GM12878 (cell line): ENCODE measurements around the gene RDH5. TPM values are rescaled to one million over a fixed set of nuclear protein-coding genes. Genes with fewer than 3 reads are reported as not detected.

Source experiments
- FOS ChIP-seq: IDR thresholded peaks from 3 replicates; pipeline ENCODE4 v1.6.1; 2011; ENCODE audit warnings: borderline replicate concordance; ENCODE audit not compliant: insufficient read length; ENCODE audit errors: extremely low read depth
- HDGF ChIP-seq: fragments of 450-650 bp; IDR thresholded peaks from 2 replicates; pipeline ENCODE4 v1.6.1; 2016; ENCODE audit warnings: antibody characterized with exemption
- NR2C2 ChIP-seq: IDR thresholded peaks from 2 replicates; pipeline ENCODE4 v1.6.1; 2011; ENCODE audit warnings: borderline replicate concordance, low read depth; ENCODE audit not compliant: control insufficient read depth, insufficient read length
- RELA ChIP-seq: fragments of 450-650 bp; IDR thresholded peaks from 2 replicates; pipeline ENCODE4 v1.8.0; 2014; ENCODE audit warnings: borderline replicate concordance; ENCODE audit not compliant: partially characterized antibody
- SKIL ChIP-seq: fragments of 450-650 bp; IDR thresholded peaks from 2 replicates; pipeline ENCODE4 v1.6.1; 2017; ENCODE audit warnings: mild to moderate bottlenecking, low read depth, inconsistent platforms; ENCODE audit not compliant: poor library complexity, severe bottlenecking
- SPI1 ChIP-seq: IDR thresholded peaks from 2 replicates; pipeline ENCODE4 v1.6.1; 2011; ENCODE audit warnings: low read depth, mild to moderate bottlenecking, low read length, moderate library complexity, borderline replicate concordance; ENCODE audit not compliant: insufficient read depth
- SUPT20H ChIP-seq: IDR thresholded peaks from 2 replicates; pipeline ENCODE4 v1.6.1; 2011; ENCODE audit warnings: low read depth, mild to moderate bottlenecking, low read length, moderate library complexity, borderline replicate concordance; ENCODE audit not compliant: control insufficient read depth
- ZNF622 ChIP-seq: fragments of 450-650 bp; IDR thresholded peaks from 2 replicates; pipeline ENCODE4 v1.6.1; 2017; ENCODE audit warnings: mild to moderate bottlenecking, inconsistent platforms
- polyA plus RNA-seq, 11 experiments: library from polyadenylated mRNA; depleted of rRNA in 4 of 11; unstranded in 6 of 11; stranded (reverse) in 5 of 11; fragments of >200 nt; fragmentation: Nextera tagmentation in 4 of 11; fragmentation: Illumina TruSeq in 1 of 11; extraction: Ambion mirVana in 4 of 11; extraction: Trizol in 1 of 11; gene quantifications; 1 replicate in 1 of 11; 2 replicates in 10 of 11; pipeline versions ENCODE4 v1.2.1 to v1.2.3, GENCODE V29; 2011 to 2016; ENCODE audit warnings: inconsistent platforms in 2 of 11, missing spikeins in 2 of 11, low read depth in 1 of 11
- total RNA-seq, 4 experiments: library from RNA; depleted of rRNA in 3 of 4; stranded (reverse); fragments of >200 nt in 3 of 4; fragmentation: Illumina TruSeq in 1 of 4; extraction: Trizol in 1 of 4; gene quantifications; 2 replicates each; pipeline versions ENCODE4 v1.2.1 to v1.2.3, GENCODE V29; 2013 to 2021
- TF ChIP-seq, protein P1 (sequence below): IDR thresholded peaks from 2 replicates; pipeline ENCODE4 v1.6.1; 2011; ENCODE audit warnings: borderline replicate concordance, low read depth, mild to moderate bottlenecking, moderate library complexity, low read length; ENCODE audit not compliant: insufficient read depth, poor library complexity, severe bottlenecking
- TF ChIP-seq, protein P2 (sequence below): fragments of 450-650 bp; IDR thresholded peaks from 2 replicates; pipeline ENCODE4 v1.6.1; 2016; ENCODE audit warnings: mild to moderate bottlenecking

Gene RDH5
- total and polyA plus RNA-seq, 10 of the 15 experiments (the other 5 are each of a cell fraction or from before 2014, with no cell fraction given), result 2.6 to 11.6 (median 7.3) TPM

GRCh38 chr12:55717011-55718007 lies 2.9 kb upstream of the RDH5 start (continued):
- TF ChIP-seq FOS (no peak), ZNF622 (no peak), HDGF (no peak), NR2C2 (no peak), RELA (no peak), SUPT20H (no peak), SPI1 (peak; percentile 76), SKIL (no peak)
- TF ChIP-seq, protein P1, sequence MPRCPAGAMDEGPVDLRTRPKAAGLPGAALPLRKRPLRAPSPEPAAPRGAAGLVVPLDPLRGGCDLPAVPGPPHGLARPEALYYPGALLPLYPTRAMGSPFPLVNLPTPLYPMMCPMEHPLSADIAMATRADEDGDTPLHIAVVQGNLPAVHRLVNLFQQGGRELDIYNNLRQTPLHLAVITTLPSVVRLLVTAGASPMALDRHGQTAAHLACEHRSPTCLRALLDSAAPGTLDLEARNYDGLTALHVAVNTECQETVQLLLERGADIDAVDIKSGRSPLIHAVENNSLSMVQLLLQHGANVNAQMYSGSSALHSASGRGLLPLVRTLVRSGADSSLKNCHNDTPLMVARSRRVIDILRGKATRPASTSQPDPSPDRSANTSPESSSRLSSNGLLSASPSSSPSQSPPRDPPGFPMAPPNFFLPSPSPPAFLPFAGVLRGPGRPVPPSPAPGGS, result peak; percentile 44
- TF ChIP-seq, protein P2, sequence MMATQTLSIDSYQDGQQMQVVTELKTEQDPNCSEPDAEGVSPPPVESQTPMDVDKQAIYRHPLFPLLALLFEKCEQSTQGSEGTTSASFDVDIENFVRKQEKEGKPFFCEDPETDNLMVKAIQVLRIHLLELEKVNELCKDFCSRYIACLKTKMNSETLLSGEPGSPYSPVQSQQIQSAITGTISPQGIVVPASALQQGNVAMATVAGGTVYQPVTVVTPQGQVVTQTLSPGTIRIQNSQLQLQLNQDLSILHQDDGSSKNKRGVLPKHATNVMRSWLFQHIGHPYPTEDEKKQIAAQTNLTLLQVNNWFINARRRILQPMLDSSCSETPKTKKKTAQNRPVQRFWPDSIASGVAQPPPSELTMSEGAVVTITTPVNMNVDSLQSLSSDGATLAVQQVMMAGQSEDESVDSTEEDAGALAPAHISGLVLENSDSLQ, result no peak
- TF ChIP-seq, all 136 proteins: peak for 16
